ENCODE measurements around the gene DCTN5. TPM values are rescaled to one million over a fixed set of nuclear protein-coding genes. Genes with fewer than 3 reads are reported as not detected.

Gene DCTN5
- total and polyA plus RNA-seq, 2 of the 13 experiments (the other 11 are each of a cell fraction or from before 2014, with no cell fraction given), result 105 to 207 TPM

- intact Hi-C loops (cut with micrococcal nuclease; ENCODE audit: unreplicated experiment), result no loop called here
- CTCF ChIA-PET (ENCODE audit: low intra/inter-chr PET ratio, low total read pairs), result no interaction called here
- Histone ChIP-seq H3K27ac (ENCODE audit: extremely low read length, insufficient read depth, low read length) (no peak overlapping the region), H3K27me3 (ENCODE audit: control insufficient read depth in 1 of 2, insufficient read depth in 2 of 2, low read length in 2 of 2) (no peaks in the 10 kb centered on the region), H3K4me3 (replicated peaks in 1 of 3; ENCODE audit: insufficient read depth in 1 of 3, low read depth in 2 of 3, low read length in 3 of 3) (no peak overlapping the region), H3K36me3 (replicated peaks in 1 of 2; ENCODE audit: control insufficient read depth in 1 of 2, insufficient read depth in 2 of 2, low read length in 2 of 2) (peaks cover 49 to 73% of the 10 kb centered on the region in 2 experiments), H3K9me3 (ENCODE audit: low read length) (no peaks in the 10 kb centered on the region), H3K9ac (ENCODE audit: insufficient read depth, low read depth, low read length) (no peak overlapping the region), H3K4me1 (ENCODE audit: insufficient read depth, low read length) (peaks cover 8% of the 10 kb centered on the region), H3K79me2 (ENCODE audit: insufficient read depth, low read length) (no peaks in the 10 kb centered on the region), H2AFZ (ENCODE audit: low read length) (no peak overlapping the region), H4K20me1 (ENCODE audit: insufficient read depth, low read length) (no peaks in the 10 kb centered on the region; the same call in 1 of the 2 replicates), H3K4me2 (ENCODE audit: low read depth, low read length) (no peak overlapping the region)
- BruUV-seq (replicated peaks), result TSS peak; percentile 38
- in situ Hi-C loops (cut with HindIII; ENCODE audit: extremely low pct_ligation_motif_present, low pct_unique_long_range_greater_than_20kb), result no loop called here
- POLR2A ChIA-PET, result no interaction called here
- ATAC-seq (no peak), DNase-seq (ENCODE audit: low spot score) (no peak), FAIRE-seq (no peak)
- WGBS (ENCODE audit: low lambda C conversion rate), result 98% methylated on average over 36 of the region's 36 CpGs
- no peak for TF ChIP-seq SMAD9 (CRISPR knock-in tag; IDR thresholded peaks at IDR 0.05)
- TF ChIP-seq ARID4A (CRISPR knock-in tag; IDR thresholded peaks at IDR 0.05; ENCODE audit: borderline replicate concordance), result no peak
- no peak; the same call in 1 of the 2 replicates for TF ChIP-seq ZNF687 (CRISPR knock-in tag; IDR thresholded peaks at IDR 0.05)
- TF ChIP-seq ZNF441 (CRISPR knock-in tag; IDR thresholded peaks at IDR 0.05; ENCODE audit: borderline replicate concordance), result no peak
- TF ChIP-seq RBFOX2 (IDR thresholded peaks at IDR 0.05; ENCODE audit: low read depth, low read length), result peak; percentile 62
- no peak for TF ChIP-seq ZNF552 (CRISPR knock-in tag; IDR thresholded peaks at IDR 0.05; ENCODE audit: borderline replicate concordance)
- no peak for TF ChIP-seq HIVEP1 (CRISPR knock-in tag; IDR thresholded peaks at IDR 0.05)
- peak; percentile 44; the same call in 1 of the 2 replicates for TF ChIP-seq ZBTB38 (CRISPR knock-in tag; IDR thresholded peaks at IDR 0.05)
- 0 out of 2 replicates have a peak, but pooled peaks have one; percentile 18 for TF ChIP-seq ZBTB4 (CRISPR knock-in tag; IDR thresholded peaks at IDR 0.05; ENCODE audit: borderline replicate concordance)
- TF ChIP-seq ZNF629 (CRISPR knock-in tag; conservative IDR thresholded peaks at IDR 0.05), result no peak
- TF ChIP-seq DNMT3B (CRISPR knock-in tag; conservative IDR thresholded peaks at IDR 0.05), result no peak
Observed at GRCh38 chr16:23689442-23690187, 48.3 kb downstream of the DCTN5 start.
